Inflammatory macrophage (primary cell): Measurements from ENCODE around the gene TSSK2.
"Not testable (repeated sequence)": the region's sequence is repeated elsewhere in the genome, so short reads cannot be mapped to it uniquely, and the experiment has no call there.

Source experiments
- DNase-seq, 2 donors: peaks; one replicate each; pipeline ENCODE4 v3.0.0-alpha.2; 2020 to 2022

The TSSK2 gene

DNA sequence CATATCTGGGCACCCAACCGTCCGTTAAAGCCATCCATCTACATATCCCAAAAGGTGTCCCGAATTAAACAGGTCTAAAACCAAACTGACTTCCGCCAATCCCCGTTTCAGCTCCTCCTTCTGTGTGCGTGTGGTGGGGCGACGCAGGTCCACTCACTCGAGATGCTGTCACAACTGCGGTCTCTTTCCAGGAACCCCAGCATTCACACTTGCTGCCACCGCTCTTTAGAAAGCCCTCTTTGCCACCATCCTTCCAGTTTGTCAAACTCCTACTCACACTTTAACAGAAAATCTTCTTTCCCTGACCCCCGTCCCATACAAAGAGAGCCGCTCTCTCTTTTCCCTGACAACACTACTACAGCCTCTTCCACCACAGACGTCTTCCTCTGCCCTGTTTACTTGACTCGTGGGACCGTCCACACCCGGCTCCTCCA is 12.9 kb downstream of the TSSK2 start:
- peak in 1 of 2 donors; percentile 10 for DNase-seq

DNA sequence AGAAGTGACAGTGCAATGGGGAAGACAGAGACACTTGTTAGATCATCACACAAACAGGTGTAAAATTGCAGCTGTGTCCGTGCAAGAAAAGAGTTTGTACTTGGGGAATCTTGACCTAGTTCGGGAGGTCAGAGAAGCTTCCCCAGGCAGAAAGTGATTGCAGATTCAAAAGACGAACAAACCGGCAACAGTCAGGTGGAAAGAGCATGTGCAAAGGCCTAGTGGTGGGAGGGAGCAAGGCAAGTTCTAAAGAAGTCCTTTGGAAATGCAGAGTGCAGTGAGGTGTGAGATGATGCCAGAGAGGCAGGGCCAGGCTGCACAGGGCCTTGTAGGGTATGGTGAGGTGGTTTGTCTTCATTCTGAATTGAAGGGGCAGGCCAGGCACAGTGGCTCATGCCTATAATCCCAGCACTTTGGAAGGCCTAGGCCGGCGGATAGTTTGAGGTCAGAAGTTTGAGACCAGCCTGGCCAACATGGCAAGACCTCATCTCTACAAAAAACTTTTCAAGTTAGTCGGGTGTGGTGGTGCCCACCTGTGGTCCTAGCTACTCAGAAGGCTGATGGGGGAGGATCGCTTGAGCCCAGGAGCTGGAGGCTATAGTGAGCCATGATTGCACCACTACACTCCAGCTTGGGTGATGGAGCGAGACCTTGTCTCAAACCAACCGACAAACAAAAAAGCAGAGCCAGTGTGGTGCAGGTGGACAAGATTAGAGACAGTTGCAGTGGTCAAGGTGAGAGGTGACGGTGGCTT is 15.3 kb downstream of the TSSK2 start:
- DNase-seq = no peak

DNA sequence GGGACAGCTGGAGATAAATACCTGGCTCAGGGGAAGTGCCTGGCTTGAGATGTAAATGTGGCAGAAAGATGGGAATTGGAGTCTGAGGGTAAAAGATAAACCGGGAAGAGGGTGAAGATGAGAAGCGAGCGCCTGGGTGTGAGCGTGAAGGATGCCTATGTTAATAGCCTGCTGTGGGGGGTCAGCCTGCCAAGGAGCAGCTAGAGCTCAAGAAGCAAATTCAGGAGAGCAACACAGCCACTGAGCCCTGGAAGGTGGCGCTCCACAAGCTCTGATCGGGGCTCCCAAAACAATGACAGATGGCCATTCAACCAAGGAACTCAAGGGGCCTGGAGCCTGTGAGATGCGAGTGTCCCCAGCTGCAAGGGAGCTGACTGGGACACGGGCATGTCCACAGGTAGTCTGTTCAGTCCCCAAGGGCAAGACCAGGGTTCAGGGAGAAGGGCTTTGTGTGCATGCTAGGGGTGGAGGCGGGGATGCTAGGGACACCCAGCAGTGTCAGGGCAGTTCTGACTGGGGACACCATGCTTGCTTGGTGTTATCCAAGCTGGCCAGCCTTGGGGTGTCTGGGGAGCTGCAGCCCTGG is 16.2 kb downstream of the TSSK2 start:
- no peak for DNase-seq

DNA sequence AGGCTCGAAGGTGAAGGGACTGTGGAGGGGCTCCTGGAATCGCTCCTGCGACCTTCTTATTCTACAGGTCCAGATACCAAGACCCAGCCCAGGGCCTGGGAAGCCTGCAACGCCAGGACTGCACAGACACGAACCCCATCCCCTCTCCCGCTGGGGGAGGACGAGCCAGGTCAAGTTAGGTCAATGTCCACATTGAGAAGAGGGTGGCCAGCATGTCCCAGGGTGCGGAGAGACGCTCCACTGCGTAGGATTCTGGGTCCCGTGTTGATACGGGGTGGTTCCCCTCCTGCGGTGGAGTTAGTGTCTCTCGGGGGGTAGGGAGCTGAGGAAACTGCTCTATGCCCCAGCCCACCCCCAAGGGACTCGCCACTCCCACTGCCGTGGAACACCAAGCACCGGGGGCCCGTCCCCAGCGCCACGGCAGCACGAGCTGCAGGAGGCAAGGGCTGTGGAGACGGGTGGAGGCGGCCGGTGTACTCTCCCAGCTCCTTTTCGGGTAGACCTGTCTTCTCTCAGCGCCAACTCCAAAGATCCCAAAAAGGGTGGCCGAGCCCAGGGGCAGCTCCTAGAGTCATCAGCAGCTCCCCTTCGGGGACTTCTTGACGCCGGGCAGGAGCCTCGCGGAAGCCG is 17.4 kb downstream of the TSSK2 start:
- DNase-seq = no peak

DNA sequence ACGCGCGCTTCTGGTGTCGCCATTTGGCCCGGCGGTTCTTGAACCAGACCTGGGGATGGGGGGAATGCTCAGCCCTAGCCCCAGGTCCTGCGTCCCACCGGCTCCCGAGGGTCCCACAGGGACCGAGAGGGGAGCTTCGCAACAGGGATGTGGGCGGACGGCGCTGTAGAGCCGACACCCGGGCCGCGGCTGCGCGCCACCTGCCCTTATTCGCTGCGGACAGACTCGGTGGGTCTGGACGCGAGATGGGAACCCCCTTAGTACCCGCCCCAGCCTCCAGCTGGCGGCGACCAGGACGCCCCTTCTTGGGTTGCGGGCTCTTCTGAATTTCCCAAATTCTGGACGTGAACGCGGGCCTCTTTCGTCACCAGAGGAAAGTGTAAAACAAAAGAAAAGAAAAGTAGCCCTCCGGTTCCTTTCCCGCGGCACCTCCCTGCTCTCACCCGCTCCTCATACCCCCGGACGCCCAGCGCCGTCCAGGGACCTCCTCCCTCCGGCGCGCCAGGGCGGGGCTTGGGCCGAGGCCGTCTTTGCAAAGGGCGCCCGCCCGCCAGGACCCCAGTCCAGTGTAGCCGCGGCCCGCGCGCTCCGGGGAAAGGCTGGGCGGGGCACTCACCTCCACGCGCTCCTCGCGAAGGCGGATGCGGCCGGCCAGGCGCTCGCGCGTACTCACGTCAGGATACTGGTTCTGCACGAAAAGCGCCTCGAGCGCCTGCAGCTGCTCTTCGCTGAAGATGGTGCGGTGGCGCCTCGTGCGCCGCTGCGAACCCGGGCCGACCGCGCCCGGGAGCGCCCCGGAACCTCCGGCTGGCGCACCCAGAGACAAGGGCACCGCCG is 18.2 kb downstream of the TSSK2 start:
- no peak for DNase-seq

DNA sequence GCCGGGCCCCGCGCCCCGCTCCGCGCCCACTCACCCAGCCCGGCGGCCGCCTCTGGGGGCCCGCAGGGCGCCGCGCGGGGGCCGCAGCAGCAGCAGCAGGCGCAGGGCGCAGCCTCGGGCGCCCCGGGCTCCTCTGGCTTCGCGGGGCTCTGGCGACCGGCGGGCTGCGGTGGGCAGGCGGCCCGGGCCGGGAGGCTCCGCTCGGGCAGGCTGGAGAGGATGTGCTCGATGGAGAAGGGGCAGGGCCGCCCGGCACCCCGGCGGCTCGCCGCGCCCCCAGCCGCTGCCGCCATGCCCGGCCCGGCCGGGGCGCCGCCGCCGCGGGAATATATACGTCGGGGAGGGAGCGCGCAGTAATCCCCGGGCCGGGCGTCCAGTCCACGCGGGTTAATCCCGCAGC is 18.9 kb downstream of the TSSK2 start, which contains the start of gene GSC2:
TSS of gene GSC2 (minus strand) at position 302 of the 400 bp plus-strand sequence. CDS start at position 293, 9 bp downstream.
- DNase-seq = no peak

DNA sequence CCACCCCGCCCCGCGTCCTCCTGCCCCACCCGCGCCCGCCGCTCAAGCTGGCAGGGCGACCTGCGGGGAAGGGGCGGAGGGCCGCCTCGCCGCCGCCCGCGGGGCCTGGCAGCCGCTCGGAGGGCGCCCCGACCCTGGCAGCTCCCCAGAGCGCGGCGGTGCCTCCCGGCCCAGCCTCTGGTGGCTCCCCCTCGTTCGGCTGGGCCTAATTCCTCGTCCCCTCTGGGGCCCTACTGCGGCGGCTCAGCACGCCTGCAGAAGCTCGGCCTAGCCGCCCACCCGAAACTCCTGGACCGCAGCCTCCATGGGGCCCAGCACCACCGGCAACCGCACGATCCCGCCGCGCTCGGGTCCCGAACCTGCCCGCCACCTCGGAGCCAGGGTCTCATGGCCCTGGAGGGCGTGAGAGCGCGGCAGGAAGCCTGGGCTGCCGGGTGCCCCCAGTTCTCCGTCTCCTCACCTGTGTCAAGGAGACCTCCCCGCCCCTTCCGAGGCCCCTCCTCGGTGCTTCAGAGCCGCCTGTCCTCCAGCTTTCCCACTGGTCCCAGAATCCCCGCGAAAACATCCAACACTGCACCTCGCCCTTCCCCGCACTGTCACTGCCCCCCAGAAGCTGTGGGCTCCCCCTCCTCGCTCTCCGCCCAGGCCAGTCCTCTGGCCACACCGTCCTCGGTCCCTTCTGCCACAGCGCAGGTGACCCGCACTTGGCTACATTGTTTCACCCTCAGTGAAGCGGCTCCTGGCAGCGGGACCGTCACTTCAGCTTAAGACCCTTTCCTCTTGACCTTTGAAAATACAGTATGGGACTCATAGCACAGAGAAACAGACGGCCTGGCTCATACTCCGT is 19.6 kb downstream of the TSSK2 start:
- DNase-seq = no peak

DNA sequence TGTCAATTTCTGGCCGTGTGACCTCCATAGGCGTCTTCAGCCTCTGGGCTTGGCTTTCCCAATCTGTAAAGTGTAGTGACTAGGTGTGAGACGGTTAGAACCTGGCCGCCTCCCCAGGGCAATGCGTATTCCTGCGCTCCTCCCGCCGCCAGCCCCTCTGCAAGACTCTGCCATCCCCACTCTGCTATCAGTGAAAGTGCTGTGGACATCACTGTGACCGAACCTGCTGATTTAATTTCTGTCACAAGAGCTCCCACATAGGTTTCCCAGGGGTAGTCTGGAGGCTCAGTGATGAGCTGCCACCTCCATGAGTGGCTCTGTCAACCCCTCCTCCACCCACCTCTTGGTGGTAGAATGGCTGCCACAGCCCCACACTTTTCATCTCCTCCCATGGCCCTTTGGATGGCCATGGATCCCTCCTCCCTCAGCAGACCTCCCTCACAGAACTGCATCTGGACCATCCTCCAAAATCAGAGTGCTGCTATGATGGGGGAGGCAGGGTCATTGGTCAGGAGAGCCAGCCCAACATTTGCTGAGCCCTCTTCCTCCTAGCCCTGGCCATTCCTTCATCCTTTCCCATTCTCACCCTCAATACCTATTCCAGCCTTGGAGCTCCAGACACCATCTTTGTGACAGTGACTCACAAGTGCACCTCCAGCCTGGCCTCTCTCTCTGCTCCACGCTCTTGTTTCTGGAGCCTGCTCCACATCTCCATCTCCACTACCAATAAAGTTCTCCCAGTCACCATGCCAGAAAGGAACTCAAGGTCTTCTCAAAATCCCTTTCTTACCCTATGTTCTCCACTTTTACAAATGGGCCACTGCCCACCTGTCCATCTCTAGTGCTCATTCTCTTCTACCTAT is 20.5 kb downstream of the TSSK2 start:
- no peak for DNase-seq

DNA sequence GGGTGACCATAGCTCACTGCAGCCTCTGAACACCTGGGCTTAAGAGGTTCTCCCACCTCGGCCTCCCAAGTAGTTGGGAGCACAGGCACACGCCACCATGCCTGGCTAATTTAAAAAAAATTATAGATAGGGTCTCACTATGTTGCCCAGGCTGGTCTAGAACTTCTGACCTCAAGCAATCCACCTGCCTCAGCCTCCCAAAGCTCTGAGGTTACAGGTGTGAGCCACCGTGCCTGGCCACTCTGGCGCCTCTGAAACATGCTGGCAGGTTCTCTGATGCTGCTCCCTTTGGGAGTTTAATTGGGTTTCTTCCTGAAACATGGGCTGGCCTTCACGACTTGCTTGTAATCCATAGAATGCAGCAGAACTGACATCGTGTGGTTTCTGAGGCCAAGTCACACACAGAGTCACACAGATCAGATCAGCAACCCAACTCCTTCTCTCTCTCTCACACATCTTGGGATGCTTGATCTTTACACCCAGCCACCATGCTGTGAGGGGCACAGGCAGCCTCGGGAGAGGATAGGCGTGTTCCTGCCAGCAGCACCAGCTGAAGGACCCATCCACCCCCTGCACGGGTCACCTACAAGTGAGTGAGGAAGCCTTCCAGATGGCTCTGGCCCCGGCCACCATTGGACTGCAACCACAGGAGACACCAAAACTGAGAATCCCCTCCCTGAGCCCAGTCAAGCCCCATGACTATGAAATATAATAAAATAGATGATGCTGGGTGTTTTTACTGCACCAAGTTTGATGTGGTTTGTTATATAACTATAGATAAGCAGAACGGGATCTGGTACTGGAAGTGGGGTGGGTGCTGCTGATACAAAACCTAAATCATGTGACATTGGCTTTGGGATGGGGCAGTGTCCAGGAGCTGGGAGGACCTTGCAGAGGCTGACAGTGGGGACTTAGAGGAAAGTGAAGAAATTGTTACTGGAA is 22.1 kb downstream of the TSSK2 start:
- DNase-seq = no peak

DNA sequence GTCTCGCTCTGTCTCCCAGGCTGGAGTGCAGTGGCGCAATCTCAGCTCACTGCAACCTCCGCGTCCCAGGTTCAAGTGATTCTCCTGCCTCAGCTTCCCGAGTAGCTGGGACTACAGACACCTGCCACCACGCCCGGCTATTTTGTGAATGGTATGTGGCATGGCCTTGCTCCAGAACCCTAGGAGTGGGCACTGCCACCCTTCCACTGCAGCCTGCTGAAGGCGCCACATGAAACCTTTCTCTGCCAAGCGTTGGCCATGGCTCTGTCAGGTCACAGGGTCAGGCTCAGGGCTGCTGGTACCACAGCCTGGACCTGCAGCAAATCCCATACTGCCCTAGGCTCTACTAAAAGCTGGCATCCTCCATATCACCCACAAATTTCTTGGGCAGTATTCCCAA is 25.0 kb downstream of the TSSK2 start:
- not testable (repeated sequence) for DNase-seq

DNA sequence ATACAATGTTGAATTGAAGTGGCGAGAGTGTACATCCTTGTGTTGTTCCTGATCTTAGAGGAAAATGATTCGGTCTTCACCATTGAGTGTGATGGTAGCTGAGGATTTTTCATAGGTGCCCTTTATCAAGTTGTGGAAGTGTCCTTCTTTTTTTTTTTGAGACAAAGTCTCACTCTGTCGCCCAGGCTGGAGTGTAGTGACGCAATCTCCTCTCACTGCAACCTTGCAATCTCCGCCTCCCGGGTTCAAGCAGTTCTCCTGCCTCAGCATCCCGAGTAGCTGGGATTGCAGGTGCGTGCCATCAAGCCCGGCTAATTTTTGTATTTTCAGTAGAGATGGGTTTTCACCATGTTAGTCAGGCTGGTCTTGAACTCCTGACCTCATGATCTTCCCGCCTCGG is 27.5 kb downstream of the TSSK2 start:
- DNase-seq = not testable (repeated sequence)

DNA sequence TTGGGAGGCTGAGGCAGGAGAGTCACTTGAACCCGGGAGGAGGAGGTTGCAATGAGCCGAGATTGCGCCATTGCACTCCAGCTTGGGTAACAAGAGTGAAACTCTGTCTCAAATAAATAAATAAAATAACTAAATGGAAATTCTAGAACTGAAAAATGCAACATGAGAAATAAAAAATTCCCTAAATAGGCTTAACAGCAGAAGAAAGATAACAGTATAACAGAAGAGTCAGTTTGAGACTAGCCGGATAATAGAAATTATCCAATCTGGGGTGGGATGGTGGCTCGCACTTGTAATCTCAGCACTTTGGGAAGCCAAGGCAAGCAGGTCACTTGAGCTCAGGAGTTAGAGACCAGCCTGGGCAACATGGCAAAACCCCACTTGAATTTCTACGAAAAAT is 33.3 kb downstream of the TSSK2 start:
- DNase-seq = no peak

DNA sequence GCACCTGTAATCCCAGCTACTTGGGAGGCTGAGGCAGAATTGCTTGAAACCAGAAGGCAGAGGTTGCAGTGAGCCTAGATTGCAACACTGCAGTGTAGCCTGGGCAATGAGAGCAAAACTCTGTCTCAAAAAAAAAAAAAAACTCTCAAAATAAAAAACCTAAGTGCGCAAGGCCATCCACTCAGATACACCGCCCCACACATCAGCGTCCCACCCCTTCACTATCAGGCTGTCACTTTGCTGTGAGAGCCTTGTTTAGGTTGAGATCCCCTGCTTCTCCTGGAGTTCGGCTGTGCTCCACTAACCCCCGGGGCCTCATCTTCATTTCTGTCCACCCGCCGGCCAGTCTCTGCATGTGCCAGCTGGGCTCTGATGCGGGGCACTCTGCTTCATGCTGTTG is 35.3 kb downstream of the TSSK2 start:
- no peak for DNase-seq

DNA sequence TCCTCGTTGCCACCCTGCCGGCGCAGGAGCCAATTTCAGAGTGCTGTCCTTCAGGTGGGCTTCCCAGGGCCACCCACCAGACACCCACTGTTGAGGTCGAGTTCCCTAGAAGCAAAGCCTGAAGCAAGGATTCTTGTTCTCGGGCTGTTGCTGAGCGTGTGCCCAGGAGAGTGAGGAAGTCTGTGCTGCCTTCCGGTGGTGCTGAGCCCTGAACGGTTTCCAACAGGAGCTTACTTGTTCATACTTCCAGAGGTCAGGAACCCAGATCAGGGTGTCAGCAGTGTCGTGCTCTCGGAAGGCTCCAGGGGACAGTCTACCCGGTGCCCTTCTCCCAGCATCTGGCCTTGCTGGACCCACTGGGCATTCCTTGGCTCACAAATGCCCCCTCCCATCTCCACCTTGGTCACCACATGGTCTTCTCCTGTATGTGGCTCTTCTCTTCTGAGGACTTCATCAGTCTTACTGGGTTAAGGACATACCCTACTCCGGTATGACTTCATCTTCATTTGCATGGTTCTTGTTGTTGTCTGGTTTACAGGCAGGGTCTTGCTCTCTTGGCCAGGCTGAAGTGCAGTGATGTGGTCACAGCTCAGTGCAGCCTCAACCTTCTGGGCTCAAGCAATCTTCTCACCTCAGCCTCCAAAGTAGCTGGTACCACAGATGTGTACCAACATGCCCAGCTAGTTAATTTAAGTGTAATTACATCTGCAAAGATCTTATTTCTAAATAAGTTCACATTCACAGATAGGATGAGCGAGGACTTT is 36.2 kb downstream of the TSSK2 start:
- DNase-seq = no peak

DNA sequence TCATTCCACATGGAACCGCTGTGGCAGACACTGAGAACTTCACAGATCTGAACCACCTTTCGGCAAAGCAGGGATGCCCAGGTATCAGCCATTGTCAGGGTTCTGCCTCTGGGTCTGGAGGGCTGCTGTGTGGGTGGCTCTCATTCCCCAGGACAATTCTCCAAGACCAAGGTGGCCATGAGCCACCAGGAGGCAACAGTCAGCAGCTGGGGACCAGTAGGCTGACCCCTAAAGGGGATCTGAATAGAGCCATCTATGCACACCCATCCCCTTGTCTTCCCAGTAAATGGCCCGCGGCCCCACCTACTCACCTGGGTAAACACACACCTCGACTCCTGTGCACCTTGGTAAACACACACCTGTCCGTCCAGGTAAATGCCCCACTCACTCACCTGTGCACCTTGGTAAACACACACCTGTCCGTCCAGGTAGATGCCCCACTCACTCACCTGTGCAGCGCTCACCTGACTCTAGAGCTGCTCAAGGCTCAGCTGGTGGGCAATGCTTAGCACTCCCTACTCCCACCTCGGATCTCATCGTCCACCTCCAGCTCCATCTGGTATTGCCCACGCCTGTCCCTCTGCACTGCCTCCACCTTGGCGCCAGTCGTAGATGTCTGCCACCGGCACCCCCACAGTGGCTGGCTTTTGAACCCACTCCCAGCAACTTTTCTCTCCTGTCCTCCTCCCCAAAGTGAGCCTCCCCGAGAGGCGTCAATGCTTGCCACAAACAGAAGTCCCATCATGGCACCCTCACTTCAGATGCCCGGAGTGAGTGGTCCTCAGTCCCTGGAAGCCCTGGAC is 37.2 kb downstream of the TSSK2 start:
- no peak for DNase-seq

DNA sequence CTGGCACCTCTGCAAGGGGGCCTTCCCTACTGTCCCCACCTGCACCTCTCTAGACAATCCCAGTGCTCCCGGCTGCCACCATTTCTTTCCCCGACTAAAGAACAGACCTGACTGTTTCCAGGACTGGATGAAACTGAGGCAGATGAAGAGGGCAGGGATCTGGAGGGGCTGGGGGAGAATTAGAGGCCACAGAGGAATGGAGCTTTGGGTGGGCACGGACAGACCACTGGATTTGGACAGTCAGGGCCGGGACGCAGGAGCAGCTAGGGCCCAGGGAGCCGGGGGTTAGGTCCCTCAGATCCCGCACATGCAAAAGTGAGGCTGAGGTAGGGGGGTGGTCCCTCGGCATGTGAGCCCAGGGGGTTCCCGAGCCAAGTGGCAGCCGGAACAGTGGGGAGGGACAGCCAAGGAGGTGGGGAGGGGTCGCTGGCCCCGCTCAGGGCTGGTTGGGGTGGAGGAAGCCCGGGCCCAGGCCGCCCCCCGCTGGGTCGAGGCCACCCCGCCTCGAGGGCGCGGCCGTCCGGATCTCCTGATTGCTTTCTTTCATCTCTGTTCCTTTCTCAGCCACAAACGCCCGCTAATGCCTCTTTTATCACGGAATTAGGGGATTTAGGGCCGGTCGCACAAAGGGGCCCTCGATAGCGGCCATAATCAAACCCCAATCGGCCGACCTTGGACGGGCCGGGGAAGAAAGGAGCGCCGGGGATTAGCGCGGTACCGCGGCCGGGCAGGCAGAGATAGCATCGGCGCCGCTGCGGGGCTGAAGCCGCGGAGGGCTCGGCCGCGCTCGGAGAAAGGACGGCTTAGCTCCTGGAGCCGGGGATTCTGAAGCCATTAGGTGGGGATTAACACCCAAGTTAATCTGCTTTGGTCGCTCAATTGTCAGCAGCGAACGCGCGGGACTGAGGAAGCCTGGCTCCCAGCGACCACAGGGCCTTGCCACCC is 38.2 kb downstream of the TSSK2 start:
- no peak for DNase-seq

DNA sequence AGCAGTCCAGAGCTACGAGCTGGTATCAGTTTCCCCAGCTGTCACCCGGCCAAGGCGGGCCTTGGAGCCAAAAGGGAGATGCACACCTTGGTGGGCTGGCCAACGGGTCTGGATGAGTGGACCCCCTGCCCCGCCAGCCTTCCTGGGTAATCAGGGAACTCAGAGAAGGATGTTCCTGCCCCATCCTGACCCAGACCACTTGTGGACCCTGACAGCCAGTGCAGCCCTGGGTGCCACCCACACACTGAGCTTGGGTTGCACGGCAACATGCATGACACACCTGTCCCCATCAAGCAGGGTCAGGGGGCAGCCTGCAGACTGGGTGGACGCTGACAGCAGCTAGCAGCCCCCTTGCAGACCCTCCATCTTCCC is 38.8 kb downstream of the TSSK2 start:
- no peak for DNase-seq
